HG03565 (cell line): ENCODE results near the gene DPH1.

Experiments
- ATAC-seq: cut with Tn5 transposase; IDR thresholded peaks from one replicate; pipeline ENCODE4 v1.9.1; 2021; ENCODE audit warnings: mild to moderate bottlenecking, moderate library complexity; ENCODE audit not compliant: unreplicated experiment

DPH1 gene

GRCh38 chr17:2049333-2050299 is 19.7 kb downstream of the DPH1 start:
- ATAC-seq, result peak; percentile 38

- no peak for ATAC-seq
These were observed 20.5 kb downstream of the DPH1 start for GRCh38 chr17:2050300-2051060.

- no peak for ATAC-seq
These were observed 21.3 kb downstream of the DPH1 start for GRCh38 chr17:2051061-2051932.

GRCh38 chr17:2051933-2052559 is 22.1 kb downstream of the DPH1 start:
- no peak for ATAC-seq

- no peak for ATAC-seq
These were observed 23.7 kb downstream of the DPH1 start for GRCh38 chr17:2053380-2054261.

GRCh38 chr17:2054262-2054511 is 24.2 kb downstream of the DPH1 start:
- ATAC-seq, result no peak

GRCh38 chr17:2054512-2055291 is 24.7 kb downstream of the DPH1 start, which contains the start of gene HIC1:
HIC1 (plus strand) TSS chr17:2055103; CDS start chr17:2056691, 1,588 bp downstream.
- ATAC-seq, result no peak

GRCh38 chr17:2055292-2056205 is 25.6 kb downstream of the DPH1 start:
- ATAC-seq, result no peak

- no peak for ATAC-seq
These were observed 26.5 kb downstream of the DPH1 start for GRCh38 chr17:2056206-2057174.

- ATAC-seq, result no peak
These were observed 27.3 kb downstream of the DPH1 start for GRCh38 chr17:2057175-2057759.

- ATAC-seq, result no peak
These were observed 28.0 kb downstream of the DPH1 start for GRCh38 chr17:2057760-2058585.

GRCh38 chr17:2058586-2059546 is 28.9 kb downstream of the DPH1 start:
- no peak for ATAC-seq

- no peak for ATAC-seq
These were observed 29.8 kb downstream of the DPH1 start for GRCh38 chr17:2059547-2060384.

- ATAC-seq, result no peak
These were observed 30.4 kb downstream of the DPH1 start for GRCh38 chr17:2060385-2060658.
